ENCODE results near the gene IL31RA. TPM values are rescaled to one million over a fixed set of nuclear protein-coding genes. Genes with fewer than 3 reads are reported as not detected.

The IL31RA gene
- total and polyA plus RNA-seq, 2 experiments from 2014 or later: not detected

GRCh38 chr5:55865831-55866230 is 14.7 kb downstream of the IL31RA start:
- Histone ChIP-seq H3K4me1 (ENCODE audit: insufficient read depth) (no peaks in the 10 kb centered on the region), H3K4me2 (no peak overlapping the region), H3K36me3 (ENCODE audit: insufficient read depth) (no peaks in the 10 kb centered on the region), H3K79me2 (replicated peaks; ENCODE audit: insufficient read depth) (no peaks in the 10 kb centered on the region), H3F3A (replicated peaks; ENCODE audit: low read depth) (no peaks in the 10 kb centered on the region), H3K9me2 (ENCODE audit: insufficient read depth) (no peaks in the 10 kb centered on the region; the same call in none of the 2 replicates), H3K27ac (ENCODE audit: low read depth) (no peak overlapping the region), H2AFZ (no peak overlapping the region), H3K27me3 (ENCODE audit: insufficient read depth) (no peaks in the 10 kb centered on the region), H3K4me3 (no peak overlapping the region), H4K20me1 (replicated peaks; ENCODE audit: insufficient read depth) (no peaks in the 10 kb centered on the region)
- no peak overlapping the region for H3K4me3 Mint-ChIP-seq
- TF ChIP-seq CREB1 (CRISPR knock-in tag; IDR thresholded peaks at IDR 0.05; ENCODE audit: low read depth) (no peak), REST (IDR thresholded peaks at IDR 0.05; ENCODE audit: unreplicated experiment) (peak; percentile 66)
- peak; percentile 56; the same call in 2 of the 3 replicates for ATAC-seq
- peaks cover 6% of the 10 kb centered on the region for H3K27me3 Mint-ChIP-seq (ENCODE audit: insufficient read depth, low read depth, poor library complexity)
- no peak overlapping the region for H3K27ac Mint-ChIP-seq
- H3K36me3 Mint-ChIP-seq (ENCODE audit: low read depth): no peaks in the 10 kb centered on the region
- peak; percentile 5 for DNase-seq (ENCODE audit: low spot score)
- no peaks in the 10 kb centered on the region for H3K4me1 Mint-ChIP-seq
- H3K9me3 Mint-ChIP-seq: peaks cover 4% of the 10 kb centered on the region

GRCh38 chr5:55866485-55866884 is 15.3 kb downstream of the IL31RA start:
- H3K9me3 Mint-ChIP-seq: peaks cover 3% of the 10 kb centered on the region
- H3K4me1 Mint-ChIP-seq: no peaks in the 10 kb centered on the region

More at GRCh38 chr5:55866485-55866884, 15.3 kb downstream of the IL31RA start:
- no peaks in the 10 kb centered on the region; the same call in 1 of the 2 replicates for H3K9me2 ChIP-seq (ENCODE audit: insufficient read depth)
- no peak overlapping the region for H2AFZ ChIP-seq
- H4K20me1 ChIP-seq (replicated peaks; ENCODE audit: insufficient read depth): no peaks in the 10 kb centered on the region
- no peak for ATAC-seq
- no peaks in the 10 kb centered on the region for H3K4me1 ChIP-seq (ENCODE audit: insufficient read depth)
- Mint-ChIP-seq H3K4me3 (no peak overlapping the region), H3K27ac (no peak overlapping the region), H3K27me3 (ENCODE audit: insufficient read depth, low read depth, poor library complexity) (peaks cover 6% of the 10 kb centered on the region), H3K36me3 (ENCODE audit: low read depth) (no peaks in the 10 kb centered on the region)
- H3K27me3 ChIP-seq (ENCODE audit: insufficient read depth): no peaks in the 10 kb centered on the region
- no peak for DNase-seq (ENCODE audit: low spot score)
- H3K27ac ChIP-seq (ENCODE audit: low read depth): no peak overlapping the region
- TF ChIP-seq ETS1 (IDR thresholded peaks at IDR 0.05): no peak
- TF ChIP-seq STAT1 (IDR thresholded peaks at IDR 0.05; ENCODE audit: unreplicated experiment): no peak
- TF ChIP-seq, protein P1, sequence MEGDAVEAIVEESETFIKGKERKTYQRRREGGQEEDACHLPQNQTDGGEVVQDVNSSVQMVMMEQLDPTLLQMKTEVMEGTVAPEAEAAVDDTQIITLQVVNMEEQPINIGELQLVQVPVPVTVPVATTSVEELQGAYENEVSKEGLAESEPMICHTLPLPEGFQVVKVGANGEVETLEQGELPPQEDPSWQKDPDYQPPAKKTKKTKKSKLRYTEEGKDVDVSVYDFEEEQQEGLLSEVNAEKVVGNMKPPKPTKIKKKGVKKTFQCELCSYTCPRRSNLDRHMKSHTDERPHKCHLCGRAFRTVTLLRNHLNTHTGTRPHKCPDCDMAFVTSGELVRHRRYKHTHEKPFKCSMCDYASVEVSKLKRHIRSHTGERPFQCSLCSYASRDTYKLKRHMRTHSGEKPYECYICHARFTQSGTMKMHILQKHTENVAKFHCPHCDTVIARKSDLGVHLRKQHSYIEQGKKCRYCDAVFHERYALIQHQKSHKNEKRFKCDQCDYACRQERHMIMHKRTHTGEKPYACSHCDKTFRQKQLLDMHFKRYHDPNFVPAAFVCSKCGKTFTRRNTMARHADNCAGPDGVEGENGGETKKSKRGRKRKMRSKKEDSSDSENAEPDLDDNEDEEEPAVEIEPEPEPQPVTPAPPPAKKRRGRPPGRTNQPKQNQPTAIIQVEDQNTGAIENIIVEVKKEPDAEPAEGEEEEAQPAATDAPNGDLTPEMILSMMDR (conservative IDR thresholded peaks at IDR 0.05; ENCODE audit: low read depth in 2 of 2): no peak
- TF ChIP-seq EZH2phosphoT487 (IDR thresholded peaks at IDR 0.05; ENCODE audit: unreplicated experiment): no peak
- no peak for TF ChIP-seq EZH2 (IDR thresholded peaks at IDR 0.05; ENCODE audit: low read depth, unreplicated experiment)
- no peak for TF ChIP-seq NANOG (IDR thresholded peaks at IDR 0.05; ENCODE audit: borderline replicate concordance)
- TF ChIP-seq, protein P2, sequence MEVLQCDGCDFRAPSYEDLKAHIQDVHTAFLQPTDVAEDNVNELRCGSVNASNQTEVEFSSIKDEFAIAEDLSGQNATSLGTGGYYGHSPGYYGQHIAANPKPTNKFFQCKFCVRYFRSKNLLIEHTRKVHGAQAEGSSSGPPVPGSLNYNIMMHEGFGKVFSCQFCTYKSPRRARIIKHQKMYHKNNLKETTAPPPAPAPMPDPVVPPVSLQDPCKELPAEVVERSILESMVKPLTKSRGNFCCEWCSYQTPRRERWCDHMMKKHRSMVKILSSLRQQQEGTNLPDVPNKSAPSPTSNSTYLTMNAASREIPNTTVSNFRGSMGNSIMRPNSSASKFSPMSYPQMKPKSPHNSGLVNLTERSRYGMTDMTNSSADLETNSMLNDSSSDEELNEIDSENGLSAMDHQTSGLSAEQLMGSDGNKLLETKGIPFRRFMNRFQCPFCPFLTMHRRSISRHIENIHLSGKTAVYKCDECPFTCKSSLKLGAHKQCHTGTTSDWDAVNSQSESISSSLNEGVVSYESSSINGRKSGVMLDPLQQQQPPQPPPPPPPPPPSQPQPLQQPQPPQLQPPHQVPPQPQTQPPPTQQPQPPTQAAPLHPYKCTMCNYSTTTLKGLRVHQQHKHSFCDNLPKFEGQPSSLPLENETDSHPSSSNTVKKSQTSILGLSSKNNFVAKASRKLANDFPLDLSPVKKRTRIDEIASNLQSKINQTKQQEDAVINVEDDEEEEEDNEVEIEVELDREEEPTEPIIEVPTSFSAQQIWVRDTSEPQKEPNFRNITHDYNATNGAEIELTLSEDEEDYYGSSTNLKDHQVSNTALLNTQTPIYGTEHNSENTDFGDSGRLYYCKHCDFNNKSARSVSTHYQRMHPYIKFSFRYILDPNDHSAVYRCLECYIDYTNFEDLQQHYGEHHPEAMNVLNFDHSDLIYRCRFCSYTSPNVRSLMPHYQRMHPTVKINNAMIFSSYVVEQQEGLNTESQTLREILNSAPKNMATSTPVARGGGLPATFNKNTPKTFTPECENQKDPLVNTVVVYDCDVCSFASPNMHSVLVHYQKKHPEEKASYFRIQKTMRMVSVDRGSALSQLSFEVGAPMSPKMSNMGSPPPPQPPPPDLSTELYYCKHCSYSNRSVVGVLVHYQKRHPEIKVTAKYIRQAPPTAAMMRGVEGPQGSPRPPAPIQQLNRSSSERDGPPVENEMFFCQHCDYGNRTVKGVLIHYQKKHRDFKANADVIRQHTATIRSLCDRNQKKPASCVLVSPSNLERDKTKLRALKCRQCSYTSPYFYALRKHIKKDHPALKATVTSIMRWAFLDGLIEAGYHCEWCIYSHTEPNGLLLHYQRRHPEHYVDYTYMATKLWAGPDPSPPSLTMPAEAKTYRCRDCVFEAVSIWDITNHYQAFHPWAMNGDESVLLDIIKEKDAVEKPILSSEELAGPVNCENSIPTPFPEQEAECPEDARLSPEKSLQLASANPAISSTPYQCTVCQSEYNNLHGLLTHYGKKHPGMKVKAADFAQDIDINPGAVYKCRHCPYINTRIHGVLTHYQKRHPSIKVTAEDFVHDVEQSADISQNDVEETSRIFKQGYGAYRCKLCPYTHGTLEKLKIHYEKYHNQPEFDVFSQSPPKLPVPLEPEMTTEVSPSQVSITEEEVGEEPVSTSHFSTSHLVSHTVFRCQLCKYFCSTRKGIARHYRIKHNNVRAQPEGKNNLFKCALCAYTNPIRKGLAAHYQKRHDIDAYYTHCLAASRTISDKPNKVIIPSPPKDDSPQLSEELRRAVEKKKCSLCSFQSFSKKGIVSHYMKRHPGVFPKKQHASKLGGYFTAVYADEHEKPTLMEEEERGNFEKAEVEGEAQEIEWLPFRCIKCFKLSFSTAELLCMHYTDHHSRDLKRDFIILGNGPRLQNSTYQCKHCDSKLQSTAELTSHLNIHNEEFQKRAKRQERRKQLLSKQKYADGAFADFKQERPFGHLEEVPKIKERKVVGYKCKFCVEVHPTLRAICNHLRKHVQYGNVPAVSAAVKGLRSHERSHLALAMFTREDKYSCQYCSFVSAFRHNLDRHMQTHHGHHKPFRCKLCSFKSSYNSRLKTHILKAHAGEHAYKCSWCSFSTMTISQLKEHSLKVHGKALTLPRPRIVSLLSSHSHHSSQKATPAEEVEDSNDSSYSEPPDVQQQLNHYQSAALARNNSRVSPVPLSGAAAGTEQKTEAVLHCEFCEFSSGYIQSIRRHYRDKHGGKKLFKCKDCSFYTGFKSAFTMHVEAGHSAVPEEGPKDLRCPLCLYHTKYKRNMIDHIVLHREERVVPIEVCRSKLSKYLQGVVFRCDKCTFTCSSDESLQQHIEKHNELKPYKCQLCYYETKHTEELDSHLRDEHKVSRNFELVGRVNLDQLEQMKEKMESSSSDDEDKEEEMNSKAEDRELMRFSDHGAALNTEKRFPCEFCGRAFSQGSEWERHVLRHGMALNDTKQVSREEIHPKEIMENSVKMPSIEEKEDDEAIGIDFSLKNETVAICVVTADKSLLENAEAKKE (CRISPR knock-in tag; IDR thresholded peaks at IDR 0.05): no peak
- no peak for TF ChIP-seq JUNB (IDR thresholded peaks at IDR 0.05; ENCODE audit: unreplicated experiment)
- H3K79me2 ChIP-seq (replicated peaks; ENCODE audit: insufficient read depth): no peaks in the 10 kb centered on the region
- no peak overlapping the region for H3K4me3 ChIP-seq
- no peak overlapping the region for H3K4me2 ChIP-seq
- no peaks in the 10 kb centered on the region for H3K36me3 ChIP-seq (ENCODE audit: insufficient read depth)
- no peaks in the 10 kb centered on the region for H3F3A ChIP-seq (replicated peaks; ENCODE audit: low read depth)
